SKM-1 (cell line): Measurements from ENCODE around the gene SYT6.

Source experiments
- DNase-seq: peaks from one replicate; lab custom pipeline; 2025; ENCODE audit not compliant: unreplicated experiment; lab: John Stamatoyannopoulos, UW

Gene SYT6

DNA sequence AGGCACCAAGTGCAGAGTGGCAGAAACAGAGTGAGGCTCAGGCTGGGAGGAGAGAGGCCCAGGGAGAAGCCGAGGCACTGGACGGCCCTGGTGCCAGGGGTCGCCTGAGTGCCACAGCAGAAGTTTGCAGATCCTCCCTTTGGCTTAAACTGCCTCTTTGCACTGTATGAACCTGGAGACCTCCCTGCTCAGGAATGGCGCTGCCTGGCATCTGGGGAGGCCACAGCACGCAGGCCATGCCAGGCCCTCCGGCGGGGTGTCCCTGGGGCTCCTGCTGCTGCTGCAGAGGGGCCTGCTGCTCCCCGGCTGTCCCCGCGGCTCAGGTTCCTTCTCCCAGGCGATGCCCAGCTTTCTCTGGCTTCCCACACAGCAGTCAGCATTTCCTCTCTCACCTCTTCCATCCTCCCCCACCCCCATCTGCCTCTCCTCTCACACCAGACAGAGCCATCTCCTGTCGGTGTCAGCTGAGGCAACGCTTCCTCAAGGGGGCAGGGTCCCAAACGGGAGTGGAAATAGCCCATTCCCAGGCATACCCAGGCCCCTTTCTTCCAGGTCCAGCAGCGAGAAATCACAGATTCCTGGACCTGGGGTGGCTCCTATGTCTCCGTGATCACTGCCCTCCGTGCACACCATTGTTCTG is 35.2 kb downstream of the SYT6 start:
- no peak for DNase-seq

- no peak for DNase-seq
Measured at GRCh38 chr1:114117654-114118053, 36.0 kb downstream of the SYT6 start.

- no peak for DNase-seq
Measured at GRCh38 chr1:114116086-114116485, 37.6 kb downstream of the SYT6 start.

DNA sequence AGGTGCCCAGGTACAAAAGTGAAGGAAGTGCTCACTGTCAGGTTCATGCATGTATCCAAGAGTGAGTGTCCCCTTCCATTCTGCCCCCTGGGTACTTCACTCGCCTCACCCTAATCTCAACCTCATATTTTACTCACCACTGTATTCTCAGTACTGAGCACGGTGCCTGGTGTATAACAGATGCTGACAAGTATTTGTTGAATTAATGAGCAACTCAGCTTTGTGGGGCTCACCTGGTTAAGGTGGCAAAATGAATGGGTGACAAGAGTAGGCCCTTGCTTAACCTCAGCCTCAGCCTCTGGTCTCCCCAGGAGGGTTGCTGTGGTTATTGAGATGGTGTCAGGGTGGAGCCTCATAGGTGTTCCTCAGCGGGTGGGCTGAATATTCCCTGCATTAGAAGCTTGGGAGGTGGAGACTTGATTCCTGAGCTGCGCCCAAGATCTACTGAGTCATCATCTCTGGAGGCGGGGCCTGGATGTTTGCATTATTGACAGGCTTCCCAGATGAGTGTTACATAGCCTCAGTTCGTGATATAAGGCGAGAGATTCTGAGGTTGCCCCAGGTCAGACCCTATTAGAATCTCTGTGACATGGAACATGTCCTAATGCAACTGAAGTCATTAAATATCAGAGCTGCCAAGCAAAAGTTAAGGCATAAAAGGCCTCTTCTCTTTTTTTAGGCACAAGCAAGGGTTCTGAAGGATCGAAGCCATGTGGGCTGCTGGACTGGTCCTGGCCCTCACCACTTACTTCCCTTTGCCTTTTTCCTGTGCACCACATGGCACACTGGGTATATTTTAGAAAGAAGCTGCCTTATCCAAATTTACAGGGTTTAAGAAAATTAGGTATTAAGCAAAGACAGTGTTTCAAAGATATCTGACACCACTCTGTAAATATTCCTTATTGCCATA is 39.2 kb downstream of the SYT6 start:
- no peak for DNase-seq

- DNase-seq: peak; percentile 63
Measured at GRCh38 chr1:114113411-114114184, 40.1 kb downstream of the SYT6 start.

GRCh38 chr1:114112775-114113174 is 40.9 kb downstream of the SYT6 start:
- DNase-seq: no peak

DNA sequence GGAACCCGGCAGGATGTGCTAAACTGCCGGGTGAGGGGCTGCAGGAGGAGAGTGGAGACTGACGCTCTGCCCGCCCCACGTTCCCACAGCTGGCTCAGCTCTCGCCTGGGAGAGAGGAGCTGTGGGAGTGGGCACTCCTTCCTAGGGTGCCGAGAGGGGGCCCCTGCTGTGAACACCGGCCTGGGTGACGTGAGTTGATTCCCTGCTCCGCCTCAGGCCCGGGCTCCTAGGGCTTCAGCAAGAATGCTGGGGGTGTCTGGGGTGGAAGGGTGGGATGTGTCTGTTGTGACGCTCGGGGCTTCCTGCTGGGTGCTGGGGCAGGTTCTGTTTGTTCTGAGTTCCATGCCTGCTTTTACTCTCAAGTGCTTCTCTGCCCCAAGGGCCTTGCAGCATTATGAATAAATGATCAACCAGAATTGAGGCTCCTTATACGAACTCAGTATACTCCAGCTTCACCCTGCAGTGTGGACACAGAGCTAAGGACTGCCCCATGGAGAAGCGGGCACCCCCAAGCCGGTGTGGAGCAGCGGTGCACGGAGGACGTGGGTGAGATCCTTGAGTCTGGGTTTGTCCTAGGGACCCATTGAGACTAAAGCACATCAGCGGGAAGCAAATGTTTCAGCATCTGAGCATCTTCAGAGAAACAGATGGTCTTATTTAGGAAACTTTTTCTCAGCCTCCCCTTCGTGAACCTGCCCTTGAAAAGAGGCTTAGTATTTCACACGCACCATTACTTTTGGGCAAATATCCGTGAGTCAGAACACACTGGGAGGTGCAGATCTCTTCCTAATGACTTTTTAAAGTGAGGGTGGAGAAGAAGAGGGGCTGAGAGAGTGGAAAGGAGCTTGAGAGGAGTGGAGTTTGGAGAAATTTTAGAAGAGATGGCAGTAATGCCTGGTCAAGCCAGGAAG is 41.7 kb downstream of the SYT6 start:
- DNase-seq: no peak

- no peak for DNase-seq
Measured at GRCh38 chr1:114109981-114110380, 43.7 kb downstream of the SYT6 start.

- DNase-seq: no peak
Measured at GRCh38 chr1:114108751-114109255, 44.9 kb downstream of the SYT6 start.

DNA sequence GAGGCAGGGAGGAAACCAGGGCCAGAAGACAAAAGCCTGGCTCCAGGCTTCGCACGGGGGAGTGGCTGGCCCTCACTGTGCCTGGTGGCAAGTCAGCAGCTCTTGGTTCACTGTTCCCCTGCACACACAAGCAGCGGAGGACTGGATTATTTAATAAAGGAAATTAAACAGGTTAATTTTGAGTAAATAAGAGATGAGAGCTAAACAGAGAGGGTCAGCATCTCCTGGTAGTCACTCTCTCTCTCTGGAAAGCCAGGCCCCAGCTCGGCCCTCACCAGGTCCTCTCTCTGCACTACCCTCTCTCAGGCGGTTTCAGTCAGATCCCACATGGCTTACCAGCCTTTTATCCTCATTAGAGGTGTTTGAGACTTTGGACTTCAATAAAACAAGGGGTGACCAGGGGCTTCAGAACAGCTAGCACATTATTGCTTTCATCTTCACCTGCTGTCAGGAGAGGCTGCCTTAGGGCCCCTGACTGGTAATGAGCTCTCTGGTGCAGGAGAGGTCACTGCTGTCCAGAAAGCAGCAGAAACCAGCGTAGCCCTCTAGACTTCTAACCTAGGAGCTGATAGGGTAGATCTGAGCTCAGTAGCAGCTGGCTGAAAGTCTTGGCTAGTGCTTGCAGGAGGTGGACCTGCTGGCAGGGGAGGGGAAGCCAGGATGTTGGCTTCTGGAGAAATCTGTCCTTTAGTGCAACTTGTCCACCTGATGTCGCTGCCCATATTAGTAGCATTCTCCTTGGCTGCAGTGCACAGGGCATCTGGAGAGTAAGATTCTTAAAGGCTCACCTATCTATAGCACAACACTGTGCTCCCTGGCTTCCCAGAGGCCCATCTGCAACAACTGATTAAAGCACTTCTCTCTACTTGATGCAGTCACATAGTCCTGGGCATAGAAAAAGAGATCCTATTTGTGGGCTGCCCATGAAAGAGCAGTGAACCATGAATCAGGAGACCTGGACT is 45.9 kb downstream of the SYT6 start:
- DNase-seq: no peak

GRCh38 chr1:114105421-114105979 is 48.2 kb downstream of the SYT6 start:
- DNase-seq: no peak

- no peak for DNase-seq
Measured at GRCh38 chr1:114104949-114105348, 48.7 kb downstream of the SYT6 start.

- DNase-seq: peak; percentile 8
Measured at GRCh38 chr1:114103992-114104391, 49.7 kb downstream of the SYT6 start.

- no peak for DNase-seq
Measured at GRCh38 chr1:114102136-114102535, 51.5 kb downstream of the SYT6 start.

GRCh38 chr1:114100148-114100547 is 53.5 kb downstream of the SYT6 start:
- no peak for DNase-seq

GRCh38 chr1:114099268-114099667 is 54.4 kb downstream of the SYT6 start:
- no peak for DNase-seq

DNA sequence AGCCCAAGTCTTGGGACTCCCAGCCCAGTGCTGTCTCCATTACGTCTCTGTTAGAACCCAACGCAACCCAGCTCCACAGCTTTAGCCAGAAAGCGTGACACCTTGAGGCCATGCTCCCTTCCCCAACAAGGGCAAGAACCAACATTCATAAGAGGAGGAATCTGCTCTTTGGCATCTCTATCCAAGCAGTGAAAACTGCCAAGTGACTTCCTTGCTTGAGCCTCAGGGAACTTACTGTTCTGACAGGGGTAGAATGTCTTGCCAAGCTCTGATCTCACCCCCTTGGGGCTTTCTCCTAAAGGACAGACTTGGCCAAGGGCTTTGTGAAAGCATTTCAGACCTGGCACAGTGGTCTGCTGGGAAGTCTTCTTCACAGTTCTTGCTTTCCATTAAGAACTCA is 56.6 kb downstream of the SYT6 start:
- no peak for DNase-seq

DNA sequence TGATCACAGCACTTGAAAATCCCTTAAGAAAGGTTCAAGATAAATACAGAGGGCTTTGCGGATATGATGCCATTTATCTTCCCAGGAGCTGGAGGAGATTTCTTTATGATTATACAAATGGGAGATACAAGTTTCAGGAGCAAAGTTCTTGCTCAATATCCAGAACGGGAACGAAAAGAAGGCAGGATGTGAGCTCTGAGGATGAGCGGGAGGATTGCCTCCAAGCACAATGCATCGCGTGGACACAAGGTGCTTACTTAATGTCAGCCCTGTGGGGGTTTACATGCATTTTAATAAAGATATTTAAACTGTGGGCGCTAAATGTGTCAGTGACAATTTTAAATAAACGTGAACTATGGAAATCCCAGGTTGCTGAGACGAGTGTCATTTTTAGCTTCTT is 59.0 kb downstream of the SYT6 start:
- DNase-seq: no peak

- DNase-seq: no peak
Measured at GRCh38 chr1:114094363-114094634, 59.4 kb downstream of the SYT6 start.
